Islet of Langerhans (tissue), 1 donor: ENCODE results near the gene TNXB.
"Not testable (repeated sequence)": the region's sequence is repeated elsewhere in the genome, so short reads cannot be mapped to it uniquely, and the experiment has no call there.

Source experiments
- FAIRE-seq: peaks from one replicate; lab custom pipeline; 2011; peaks lifted over from hg19 to GRCh38; lab: Jason Lieb, UNC

TNXB gene

GRCh38 chr6:32002546-32003268, 106.4 kb downstream of the TNXB start:
- not testable (repeated sequence) for FAIRE-seq

- FAIRE-seq, result not testable (repeated sequence)
Observed at GRCh38 chr6:31996385-31996784, 112.8 kb downstream of the TNXB start.

- not testable (repeated sequence) for FAIRE-seq
Observed at GRCh38 chr6:31994421-31994820, 114.7 kb downstream of the TNXB start.
